HG03342 (cell line): Measurements from ENCODE around the gene ALG1.
A peak's percentile ranks its signal among the peaks of the same experiment; 100 is the strongest.

ENCODE experiments used
- ATAC-seq: cut with Tn5 transposase; IDR thresholded peaks from one replicate; pipeline ENCODE4 v1.9.1; 2021; ENCODE audit warnings: mild to moderate bottlenecking, moderate library complexity; ENCODE audit not compliant: unreplicated experiment

Gene ALG1

DNA sequence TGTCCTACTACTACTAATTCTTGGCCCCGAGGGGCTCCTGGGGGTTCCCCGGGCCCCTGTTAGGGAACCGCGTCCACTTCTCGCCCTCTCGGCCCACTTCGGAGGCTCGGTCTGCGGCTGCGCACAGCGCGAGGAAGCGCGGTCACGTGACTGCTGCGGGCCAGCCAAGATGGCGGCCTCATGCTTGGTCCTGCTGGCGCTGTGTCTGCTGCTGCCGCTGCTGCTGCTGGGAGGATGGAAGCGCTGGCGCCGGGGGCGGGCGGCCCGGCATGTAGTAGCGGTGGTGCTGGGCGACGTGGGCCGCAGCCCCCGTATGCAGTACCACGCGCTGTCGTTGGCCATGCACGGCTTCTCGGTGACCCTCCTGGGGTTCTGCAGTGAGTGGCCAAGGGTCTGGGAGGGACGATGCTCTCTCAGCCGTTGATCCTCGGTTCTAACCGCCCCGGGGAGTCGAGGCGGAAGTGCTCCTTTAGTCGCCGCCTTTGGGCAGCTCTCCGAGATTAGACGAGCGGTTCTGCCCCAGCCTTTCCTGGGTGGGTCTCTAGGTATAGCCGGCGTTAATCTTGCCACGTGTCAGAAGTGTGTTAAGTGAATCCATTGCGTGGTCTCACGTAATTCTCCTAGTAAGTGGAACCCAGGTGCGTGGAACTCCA is at the start of gene ALG1:
Gene ALG1 (plus strand): TSS at position 163 of the 653 bp plus-strand sequence. CDS start 7 bp downstream, at position 170.
- peak; percentile 85 for ATAC-seq

- ATAC-seq, result no peak
These were observed 49.1 kb upstream of the ALG1 start for GRCh38 chr16:5022521-5022920.

GRCh38 chr16:5024632-5025031 is 47.0 kb upstream of the ALG1 start:
- ATAC-seq, result no peak

- ATAC-seq, result no peak
These were observed 46.4 kb upstream of the ALG1 start for GRCh38 chr16:5025171-5025632.

DNA sequence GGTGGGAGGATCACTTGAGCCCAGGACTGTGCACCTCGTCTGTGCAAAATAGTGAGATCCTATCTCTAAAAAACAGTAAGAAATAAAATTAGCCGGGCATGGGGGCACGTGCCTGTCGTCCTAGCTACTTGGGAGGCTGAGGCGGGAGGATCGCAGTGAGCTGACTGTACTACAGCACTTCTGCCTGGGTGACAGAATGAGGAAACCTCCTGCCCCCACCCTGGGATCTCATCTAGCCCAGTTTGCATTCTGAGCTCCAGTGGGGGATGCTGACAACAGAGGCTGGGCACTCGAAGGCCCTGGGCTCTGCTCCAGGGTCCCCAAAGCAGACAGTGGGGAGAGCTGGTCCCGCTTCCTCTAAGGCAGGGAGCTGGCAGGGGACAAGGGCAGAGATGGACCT is 45.0 kb upstream of the ALG1 start:
- no peak for ATAC-seq

GRCh38 chr16:5027086-5027485 is 44.6 kb upstream of the ALG1 start:
- no peak for ATAC-seq

GRCh38 chr16:5027575-5028235 is 43.9 kb upstream of the ALG1 start:
- ATAC-seq, result no peak

GRCh38 chr16:5028950-5029475 is 42.6 kb upstream of the ALG1 start:
- no peak for ATAC-seq

DNA sequence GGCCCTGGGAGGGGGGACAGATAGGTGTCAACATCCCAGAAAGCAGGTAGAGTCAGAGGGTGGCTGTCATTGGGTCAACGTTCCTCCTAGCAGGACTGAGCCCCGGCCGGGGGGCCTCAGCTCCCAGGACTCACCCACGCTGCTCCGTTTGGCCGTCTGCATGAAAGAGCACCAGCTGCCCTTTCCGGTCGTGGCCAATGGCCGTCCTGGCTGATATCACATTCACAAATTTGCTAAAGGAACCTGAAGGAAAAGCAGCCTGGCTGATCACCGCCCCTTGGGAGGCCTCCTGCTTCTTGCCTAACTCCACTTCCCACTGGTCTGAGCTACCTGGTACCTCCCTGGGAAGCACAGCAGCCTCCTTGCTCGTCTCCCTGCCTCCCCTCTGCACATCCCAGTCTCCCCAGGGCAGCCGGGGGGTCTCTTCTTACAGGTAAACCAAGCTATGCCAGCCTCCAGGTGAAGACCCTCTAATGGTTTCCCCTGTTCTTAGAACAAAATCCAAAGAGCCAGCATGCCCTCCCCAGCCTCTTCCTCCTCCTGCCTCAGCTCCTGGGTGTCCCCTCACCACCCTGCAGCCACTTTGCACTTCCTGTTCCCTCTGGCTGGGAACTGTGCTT is 41.3 kb upstream of the ALG1 start:
- ATAC-seq, result no peak

GRCh38 chr16:5031601-5032000 is 40.0 kb upstream of the ALG1 start:
- ATAC-seq, result no peak

DNA sequence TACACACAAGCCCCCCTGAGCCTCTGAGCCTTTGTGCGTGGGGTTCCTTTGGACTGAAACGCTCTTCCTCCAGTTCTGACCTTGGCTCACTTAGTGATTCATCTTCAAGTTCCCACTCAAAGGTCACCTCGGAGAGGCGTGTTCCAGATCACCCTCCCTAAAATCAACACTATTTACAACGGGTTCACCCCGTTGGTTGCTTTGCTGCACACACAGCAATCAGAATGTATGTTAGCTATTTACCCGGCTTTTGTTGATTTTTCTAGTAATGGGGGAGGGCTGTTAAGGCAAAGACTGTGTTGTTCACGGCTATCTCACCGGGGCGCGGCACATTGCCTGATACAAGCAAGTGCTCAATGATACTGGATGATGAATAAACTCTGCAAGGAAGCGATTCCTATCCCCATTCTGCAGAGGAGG is 38.9 kb upstream of the ALG1 start:
- peak; percentile 10 for ATAC-seq

GRCh38 chr16:5033256-5034166 is 38.1 kb upstream of the ALG1 start, which contains the start of gene NAGPA:
TSS of gene NAGPA (minus strand) at chr16:5033935. CDS start at chr16:5033914, 21 bp downstream.
- peak; percentile 88 for ATAC-seq

DNA sequence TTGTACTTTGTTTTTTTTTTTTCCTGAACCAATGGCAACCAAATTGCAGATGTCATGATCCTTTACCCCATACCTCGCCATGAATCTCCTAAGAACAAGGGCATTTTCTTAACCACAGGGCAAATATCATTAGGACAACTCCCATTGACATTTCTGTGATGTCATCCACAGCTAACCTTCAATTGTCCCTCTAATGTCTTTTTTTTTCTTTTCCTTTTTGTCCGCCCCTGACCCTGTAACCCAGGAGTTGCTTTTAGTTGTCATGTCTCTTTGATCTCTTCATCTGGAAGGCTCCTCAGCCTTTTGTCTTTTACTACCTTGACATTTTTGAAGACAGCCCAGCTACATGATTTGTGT is 37.5 kb upstream of the ALG1 start:
- ATAC-seq, result no peak

- ATAC-seq, result no peak
These were observed 35.8 kb upstream of the ALG1 start for GRCh38 chr16:5035909-5036227.

DNA sequence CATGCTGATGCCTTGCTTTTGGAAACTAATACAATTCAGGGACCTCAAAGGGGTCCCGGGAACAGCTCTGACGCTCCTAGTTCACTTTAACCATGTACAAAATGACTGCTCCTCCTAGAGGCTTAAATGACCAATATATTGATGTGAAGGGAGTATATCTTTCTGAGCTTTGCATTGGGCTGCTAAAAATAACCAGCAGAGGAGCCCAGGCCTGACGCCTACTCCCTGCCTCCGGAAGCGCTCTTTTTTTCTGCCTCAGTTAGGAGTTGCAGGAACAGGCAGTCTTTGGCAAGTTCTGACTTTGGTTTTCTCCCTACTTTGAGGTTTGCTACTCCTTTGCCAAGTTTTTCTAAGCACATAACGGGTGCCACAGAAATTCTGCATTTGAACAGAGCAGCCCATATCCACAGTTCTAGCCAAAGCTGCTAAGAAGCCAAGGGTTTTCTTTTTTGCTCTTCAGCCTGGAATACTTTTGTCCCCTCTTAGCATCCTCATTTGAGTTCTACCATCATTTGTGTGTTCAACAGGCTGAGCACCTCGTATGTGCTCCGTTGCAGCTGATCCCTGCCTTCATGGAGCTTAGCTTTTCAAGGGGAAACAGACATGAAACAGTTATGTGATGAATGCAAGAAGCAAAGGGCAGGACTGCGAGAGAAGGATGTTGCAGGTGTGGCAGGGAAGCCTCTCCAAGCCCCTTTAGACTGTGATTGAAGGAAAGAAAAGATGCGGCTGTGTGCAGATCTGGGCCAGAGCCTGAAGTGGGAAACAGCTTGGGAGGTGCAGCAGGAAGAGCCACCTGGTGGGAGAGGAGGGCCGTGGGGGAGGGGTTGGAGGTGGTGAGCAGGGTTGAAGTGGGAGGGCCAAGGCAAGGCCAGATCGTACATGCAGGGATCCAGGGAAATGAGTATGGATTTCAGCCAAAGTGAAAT is 35.2 kb upstream of the ALG1 start:
- no peak for ATAC-seq

DNA sequence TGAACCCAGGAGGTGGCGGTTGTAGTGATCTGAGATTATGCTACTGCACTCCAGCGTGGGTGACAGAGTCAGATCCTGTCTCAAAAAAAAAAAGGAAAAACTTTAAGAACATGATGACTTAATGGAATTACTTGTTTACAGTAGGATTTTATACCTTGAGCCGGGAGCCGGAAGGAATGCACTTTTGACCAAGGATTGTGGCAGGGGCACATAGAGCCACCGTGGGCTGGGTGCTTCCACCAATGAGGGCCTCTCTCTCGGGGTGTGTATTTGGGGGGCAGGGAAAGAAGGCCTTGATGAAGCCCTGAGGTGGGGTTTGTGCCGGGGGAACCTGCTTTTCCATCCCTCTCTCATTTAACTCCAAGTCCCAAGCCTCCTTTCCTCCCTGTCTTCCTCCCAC is 31.2 kb upstream of the ALG1 start:
- no peak for ATAC-seq

GRCh38 chr16:5041600-5042133 is 30.0 kb upstream of the ALG1 start:
- ATAC-seq, result peak; percentile 71

DNA sequence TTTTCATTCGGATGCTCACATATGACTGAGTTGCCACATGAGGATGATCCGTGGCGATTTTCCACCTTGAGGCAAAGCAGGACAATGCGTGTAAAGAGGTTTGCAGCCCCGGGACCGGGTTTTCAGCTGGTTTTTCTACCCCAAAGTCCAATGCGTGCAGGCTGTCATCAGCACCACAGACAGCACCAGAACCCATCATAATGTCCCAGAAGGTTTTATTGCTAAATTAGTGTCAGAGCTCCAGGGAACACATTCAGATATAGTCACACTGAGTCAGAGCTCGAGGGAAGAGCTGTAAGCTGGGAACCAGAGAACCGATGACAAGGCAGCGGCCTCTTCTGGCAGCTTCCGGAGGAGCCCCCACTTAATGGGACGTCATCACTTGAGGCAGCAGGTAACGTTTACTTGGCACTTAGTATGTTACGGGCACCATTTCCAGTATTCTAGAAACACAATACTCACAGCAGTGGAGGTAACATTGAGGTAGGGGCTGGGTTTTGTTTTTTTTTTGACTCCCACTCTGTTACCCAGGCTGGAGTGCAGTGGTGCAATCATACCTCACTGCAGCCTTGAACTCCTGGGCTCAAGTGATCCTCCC is 29.0 kb upstream of the ALG1 start:
- no peak for ATAC-seq

- no peak for ATAC-seq
These were observed 27.6 kb upstream of the ALG1 start for GRCh38 chr16:5044011-5044540.
